Smooth muscle cell (in vitro differentiated cells): ENCODE data around the gene KCNK7. TPM values are rescaled to one million over a fixed set of nuclear protein-coding genes. Genes with fewer than 3 reads are reported as not detected.

Experiments used
- DNase-seq: peaks from one replicate; lab custom pipeline; 2025; ENCODE audit not compliant: unreplicated experiment; lab: John Stamatoyannopoulos, UW
- H2AFZ ChIP-seq: fragments of 200-600 bp; sonication (generic); 2 replicates; pipeline ENCODE4 v1.6.0; 2016; ENCODE audit warnings: antibody characterized with exemption, low read depth, mild to moderate bottlenecking
- H3F3A ChIP-seq: fragments of 200-600 bp; sonication (generic); 2 replicates; pipeline ENCODE4 v1.6.0; 2017; ENCODE audit warnings: antibody characterized with exemption, low read depth
- H3K27ac ChIP-seq: fragments of 200-600 bp; sonication (generic); 2 replicates; pipeline ENCODE4 v1.5.1; 2016; ENCODE audit warnings: low read depth, mild to moderate bottlenecking
- H3K27me3 ChIP-seq: fragments of 200-600 bp; sonication (generic); 2 replicates; pipeline ENCODE4 v1.6.1; 2016; ENCODE audit warnings: low read depth, mild to moderate bottlenecking
- H3K36me3 ChIP-seq: fragments of 200-600 bp; sonication (generic); 2 replicates; pipeline ENCODE4 v1.5.1; 2016; ENCODE audit warnings: low read depth
- H3K4me1 ChIP-seq: fragments of 200-600 bp; sonication (generic); 2 replicates; pipeline ENCODE4 v1.5.1; 2016; ENCODE audit warnings: low read depth
- H3K4me2 ChIP-seq: fragments of 200-600 bp; sonication (generic); 2 replicates; pipeline ENCODE4 v1.6.0; 2016; ENCODE audit warnings: mild to moderate bottlenecking
- H3K4me3 ChIP-seq: fragments of 200-600 bp; sonication (generic); 2 replicates; pipeline ENCODE4 v1.5.1; 2016; ENCODE audit warnings: mild to moderate bottlenecking
- H3K79me2 ChIP-seq: fragments of 200-600 bp; sonication (generic); 2 replicates; pipeline ENCODE4 v1.6.0; 2016; ENCODE audit warnings: low read depth, mild to moderate bottlenecking
- H3K9ac ChIP-seq: fragments of 200-600 bp; sonication (generic); 2 replicates; pipeline ENCODE4 v1.6.0; 2016; ENCODE audit warnings: low read depth
- H3K9me3 ChIP-seq: fragments of 200-600 bp; sonication (generic); replicated peaks from 2 replicates; pipeline ENCODE4 v1.5.1; 2016; ENCODE audit warnings: low read depth
- H4K20me1 ChIP-seq: fragments of 200-600 bp; sonication (generic); 2 replicates; pipeline ENCODE4 v1.6.0; 2016; ENCODE audit warnings: low read depth
- WGBS: methylation state at CpG from one replicate; pipeline ENCODE4 v1.1.7; 2016; ENCODE audit warnings: low lambda C conversion rate; 5-methylcytosine and 5-hydroxymethylcytosine counted together
- polyA plus RNA-seq: library from polyadenylated mRNA; unstranded; fragments of >200 nt; fragmentation: Nextera tagmentation; extraction: Ambion mirVana; gene quantifications from 2 replicates; pipeline ENCODE4 v1.2.1, GENCODE V29; 2016
- total RNA-seq: library from RNA; depleted of rRNA; stranded (reverse); fragments of >200 nt; gene quantifications from 2 replicates; pipeline ENCODE4 v1.2.3, GENCODE V29; 2014
- TF ChIP-seq, protein P1 (sequence below): fragments of 200-600 bp; sonication (generic); IDR thresholded peaks from 2 replicates; pipeline ENCODE4 v1.5.1; 2017; ENCODE audit warnings: borderline replicate concordance, mild to moderate bottlenecking, antibody characterized with exemption; ENCODE audit not compliant: insufficient read depth, poor library complexity, severe bottlenecking

KCNK7 gene
- total and polyA plus RNA-seq, 2 experiments from 2014 or later = not detected

DNA sequence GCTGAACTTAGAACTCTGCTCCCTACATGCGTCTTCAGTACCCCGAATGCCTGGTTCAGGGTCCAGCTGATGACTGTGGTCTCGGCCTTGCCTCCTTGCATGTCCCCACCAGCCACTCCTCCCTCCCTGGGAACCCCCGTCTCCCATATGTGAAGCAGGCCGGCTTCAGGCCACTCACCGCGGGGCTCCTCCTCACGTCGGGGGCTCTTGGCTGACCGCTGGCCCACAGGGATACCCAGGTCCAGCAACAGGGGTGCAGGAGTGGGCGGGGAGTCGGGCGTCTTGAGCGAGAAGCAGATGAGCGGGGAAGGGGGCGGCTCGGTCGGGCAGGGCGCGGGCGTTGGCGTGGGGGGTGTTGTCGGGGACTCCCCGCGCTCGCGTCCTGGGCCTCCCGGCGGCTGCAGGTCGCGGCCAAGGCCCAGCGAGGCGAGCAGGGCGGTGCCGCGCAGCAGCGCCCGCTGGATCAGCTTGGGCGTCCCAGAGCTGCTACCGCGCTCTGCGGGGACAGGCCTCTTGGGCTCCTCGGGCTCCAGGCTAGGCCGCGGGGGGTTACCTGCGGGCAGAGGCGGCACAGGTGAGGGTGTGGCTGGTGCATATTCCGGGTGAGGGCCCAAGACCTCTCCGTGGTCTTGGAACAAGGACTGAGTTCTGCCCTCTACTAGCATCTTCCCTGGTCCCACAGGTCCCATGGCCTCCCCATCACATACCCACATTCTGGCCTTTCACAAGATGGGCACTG, 3.8 kb upstream of the KCNK7 start:
- DNase-seq = no peak
- H3K4me3 ChIP-seq = no peak overlapping the region
- no peaks in the 10 kb centered on the region for H3F3A ChIP-seq
- H3K27me3 ChIP-seq = no peaks in the 10 kb centered on the region
- no peak overlapping the region for H3K27ac ChIP-seq
- no peak overlapping the region for H2AFZ ChIP-seq
- no peaks in the 10 kb centered on the region for H3K9me3 ChIP-seq
- no peaks in the 10 kb centered on the region for H3K4me1 ChIP-seq
- WGBS = 97% methylated on average over 35 of the region's 49 CpGs
- H4K20me1 ChIP-seq = no peaks in the 10 kb centered on the region
- no peak overlapping the region for H3K4me2 ChIP-seq
- H3K36me3 ChIP-seq = no peaks in the 10 kb centered on the region
- TF ChIP-seq, protein P1, sequence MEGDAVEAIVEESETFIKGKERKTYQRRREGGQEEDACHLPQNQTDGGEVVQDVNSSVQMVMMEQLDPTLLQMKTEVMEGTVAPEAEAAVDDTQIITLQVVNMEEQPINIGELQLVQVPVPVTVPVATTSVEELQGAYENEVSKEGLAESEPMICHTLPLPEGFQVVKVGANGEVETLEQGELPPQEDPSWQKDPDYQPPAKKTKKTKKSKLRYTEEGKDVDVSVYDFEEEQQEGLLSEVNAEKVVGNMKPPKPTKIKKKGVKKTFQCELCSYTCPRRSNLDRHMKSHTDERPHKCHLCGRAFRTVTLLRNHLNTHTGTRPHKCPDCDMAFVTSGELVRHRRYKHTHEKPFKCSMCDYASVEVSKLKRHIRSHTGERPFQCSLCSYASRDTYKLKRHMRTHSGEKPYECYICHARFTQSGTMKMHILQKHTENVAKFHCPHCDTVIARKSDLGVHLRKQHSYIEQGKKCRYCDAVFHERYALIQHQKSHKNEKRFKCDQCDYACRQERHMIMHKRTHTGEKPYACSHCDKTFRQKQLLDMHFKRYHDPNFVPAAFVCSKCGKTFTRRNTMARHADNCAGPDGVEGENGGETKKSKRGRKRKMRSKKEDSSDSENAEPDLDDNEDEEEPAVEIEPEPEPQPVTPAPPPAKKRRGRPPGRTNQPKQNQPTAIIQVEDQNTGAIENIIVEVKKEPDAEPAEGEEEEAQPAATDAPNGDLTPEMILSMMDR = no peak
- H3K9ac ChIP-seq = no peak overlapping the region
- no peaks in the 10 kb centered on the region for H3K79me2 ChIP-seq

DNA sequence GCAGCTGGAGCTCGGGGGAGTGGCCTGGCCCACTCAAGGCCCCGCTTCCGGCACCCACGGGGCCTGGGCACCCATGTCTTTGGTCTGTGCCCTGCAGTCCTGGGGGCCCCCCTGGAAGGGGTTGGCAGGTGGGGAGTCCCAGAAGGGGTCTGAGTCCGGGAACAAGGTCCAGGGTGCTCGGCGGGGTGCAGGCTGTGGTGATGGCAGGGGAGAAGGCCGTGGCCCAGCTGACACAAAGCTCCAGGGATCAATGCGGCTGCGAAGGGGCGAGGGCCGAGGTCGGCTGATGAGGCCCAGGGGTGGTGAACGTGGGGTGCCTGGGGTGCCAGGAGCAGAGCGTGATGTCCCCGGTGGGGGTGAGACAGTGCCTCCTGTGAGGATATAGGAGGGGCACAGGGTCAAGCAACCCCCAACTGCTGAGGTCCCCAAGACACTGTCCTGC, 2.7 kb upstream of the KCNK7 start:
- WGBS = 94% methylated on average over 15 of the region's 16 CpGs
- Histone ChIP-seq H3K27me3 (no peaks in the 10 kb centered on the region), H3K9ac (no peak overlapping the region), H3K27ac (no peak overlapping the region), H2AFZ (no peak overlapping the region), H3K36me3 (no peaks in the 10 kb centered on the region), H3K79me2 (no peaks in the 10 kb centered on the region), H3K4me2 (no peak overlapping the region), H3K4me1 (no peaks in the 10 kb centered on the region), H3K4me3 (no peak overlapping the region), H4K20me1 (no peaks in the 10 kb centered on the region), H3K9me3 (no peaks in the 10 kb centered on the region), H3F3A (no peaks in the 10 kb centered on the region)
- TF ChIP-seq, protein P1 = no peak
- no peak for DNase-seq

DNA sequence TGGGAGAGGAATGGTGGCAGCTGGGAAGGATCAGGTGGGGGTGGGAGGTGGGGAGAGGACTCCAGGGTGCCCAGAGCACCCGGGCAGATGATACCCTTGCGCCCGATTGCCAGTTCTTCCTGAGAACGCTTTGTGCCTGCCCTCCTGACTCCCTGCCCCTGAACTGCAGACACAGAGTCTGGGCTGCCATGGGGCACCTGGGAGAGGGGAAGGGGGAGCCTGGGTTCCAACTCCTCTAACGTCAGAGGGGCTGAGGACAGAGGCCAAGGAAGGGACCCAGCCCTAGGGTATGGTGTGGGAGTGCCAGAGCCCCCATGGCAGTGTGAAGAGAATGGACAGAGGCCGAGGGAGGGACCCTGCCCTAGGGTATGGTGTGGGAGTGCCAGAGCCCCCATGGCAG, 920 bp upstream of the KCNK7 start:
- WGBS = 68% methylated on average over 3 of the region's 6 CpGs
- Histone ChIP-seq H3K4me2 (no peak overlapping the region), H3K9me3 (no peaks in the 10 kb centered on the region), H3F3A (no peaks in the 10 kb centered on the region), H3K36me3 (no peaks in the 10 kb centered on the region), H3K4me3 (no peak overlapping the region), H3K4me1 (peaks cover 11% of the 10 kb centered on the region), H3K27me3 (no peaks in the 10 kb centered on the region), H4K20me1 (no peaks in the 10 kb centered on the region), H3K27ac (no peak overlapping the region), H3K9ac (no peak overlapping the region), H3K79me2 (no peaks in the 10 kb centered on the region), H2AFZ (no peak overlapping the region)
- TF ChIP-seq, protein P1 = no peak
- DNase-seq = no peak

DNA sequence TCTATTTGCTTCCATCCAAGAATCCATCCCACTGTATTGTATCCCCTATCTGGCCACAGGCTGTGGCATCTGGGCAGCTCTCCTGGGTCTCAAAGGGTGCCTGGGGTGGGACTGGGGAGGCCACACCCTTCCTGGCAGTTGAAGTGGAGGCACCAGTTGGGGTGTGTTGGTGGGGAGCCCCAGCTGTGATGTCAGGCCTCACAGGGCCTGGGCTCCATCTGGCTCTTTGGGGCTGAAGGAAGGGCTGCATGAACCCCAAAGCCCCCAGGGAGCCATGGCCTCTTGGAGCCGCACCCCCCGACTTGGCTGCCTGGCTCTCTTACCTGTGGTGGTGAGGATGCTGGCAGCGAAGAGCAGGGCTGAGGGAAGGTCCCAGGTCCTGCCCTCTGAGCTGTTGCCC, 469 bp downstream of the KCNK7 start:
- Histone ChIP-seq H3F3A (peaks cover 5% of the 10 kb centered on the region), H2AFZ (no peak overlapping the region), H3K4me2 (no peak overlapping the region), H3K9ac (no peak overlapping the region), H3K27me3 (no peaks in the 10 kb centered on the region), H3K79me2 (no peaks in the 10 kb centered on the region), H4K20me1 (no peaks in the 10 kb centered on the region), H3K27ac (no peak overlapping the region), H3K4me3 (no peak overlapping the region), H3K36me3 (no peaks in the 10 kb centered on the region), H3K9me3 (no peaks in the 10 kb centered on the region), H3K4me1 (peaks cover 16% of the 10 kb centered on the region)
- 95% methylated on average over 3 of the region's 3 CpGs for WGBS
- DNase-seq = no peak
- TF ChIP-seq, protein P1 = no peak
